AG10803 (cell line): ENCODE measurements around the gene FNTB.

Experiments used
- DNase-seq: peaks from one replicate; pipeline ENCODE4 v3.0.0; 2010; ENCODE audit warnings: low read depth
- H3K4me3 ChIP-seq: 2 replicates; pipeline ENCODE4 v1.5.1; 2011; ENCODE audit warnings: mild to moderate bottlenecking, low read length, control low read depth
- CTCF ChIP-seq: conservative IDR thresholded peaks from 2 replicates; pipeline ENCODE4 v1.5.1; 2011; ENCODE audit warnings: mild to moderate bottlenecking, low read length, control low read depth, inconsistent platforms

Gene FNTB

GRCh38 chr14:65072937-65073336 lies 86.2 kb downstream of the FNTB start:
- DNase-seq, result no peak

GRCh38 chr14:65073605-65074201 lies 87.0 kb downstream of the FNTB start:
- no peak for TF ChIP-seq CTCF
- no peak overlapping the region for H3K4me3 ChIP-seq
- no peak for DNase-seq

More at GRCh38 chr14:65072937-65073336, 86.2 kb downstream of the FNTB start:
- H3K4me3 ChIP-seq, result no peak overlapping the region
- TF ChIP-seq CTCF, result no peak

GRCh38 chr14:65074449-65075150 lies 87.9 kb downstream of the FNTB start:
- H3K4me3 ChIP-seq, result no peak overlapping the region
- TF ChIP-seq CTCF, result no peak
- DNase-seq, result no peak

GRCh38 chr14:65075628-65076325 lies 89.1 kb downstream of the FNTB start:
- TF ChIP-seq CTCF, result no peak
- H3K4me3 ChIP-seq, result no peak overlapping the region
- DNase-seq, result no peak

GRCh38 chr14:65077318-65077717 lies 90.6 kb downstream of the FNTB start:
- no peak for TF ChIP-seq CTCF
- no peak for DNase-seq
- no peak overlapping the region for H3K4me3 ChIP-seq

GRCh38 chr14:65079201-65079600 lies 92.5 kb downstream of the FNTB start:
- DNase-seq, result no peak
- no peak for TF ChIP-seq CTCF
- no peak overlapping the region for H3K4me3 ChIP-seq

GRCh38 chr14:65079768-65080167 lies 93.1 kb downstream of the FNTB start:
- no peak overlapping the region for H3K4me3 ChIP-seq
- DNase-seq, result no peak
- TF ChIP-seq CTCF, result no peak
